HCT116 (cell line): Measurements from ENCODE around the gene PREX1.

Experiments
- EZH2 ChIP-seq: fragments of 200-600 bp; sonication (generic); IDR thresholded peaks from 2 replicates; pipeline ENCODE4 v1.6.1; 2017; ENCODE audit warnings: antibody characterized with exemption, mixed run types
- TF ChIP-seq, protein P1 (sequence below), 3 experiments: fragments of 200-600 bp in 1 of 3; sonication (generic) in 1 of 3; IDR thresholded peaks in 2 of 3; conservative IDR thresholded peaks in 1 of 3; 2 replicates each; pipeline ENCODE4 v1.5.1; 2012 to 2017; ENCODE audit warnings: low read depth in 2 of 3, low read length in 2 of 3, antibody characterized with exemption in 1 of 3, borderline replicate concordance in 1 of 3, control low read depth in 1 of 3, mild to moderate bottlenecking in 1 of 3, mixed read lengths in 1 of 3, mixed run types in 1 of 3, moderate library complexity in 1 of 3; ENCODE audit not compliant: insufficient read depth in 1 of 3

GRCh38 chr20:48818481-48818987 is 9.3 kb downstream of the PREX1 start:
- TF ChIP-seq EZH2, result no peak
- TF ChIP-seq, protein P1, sequence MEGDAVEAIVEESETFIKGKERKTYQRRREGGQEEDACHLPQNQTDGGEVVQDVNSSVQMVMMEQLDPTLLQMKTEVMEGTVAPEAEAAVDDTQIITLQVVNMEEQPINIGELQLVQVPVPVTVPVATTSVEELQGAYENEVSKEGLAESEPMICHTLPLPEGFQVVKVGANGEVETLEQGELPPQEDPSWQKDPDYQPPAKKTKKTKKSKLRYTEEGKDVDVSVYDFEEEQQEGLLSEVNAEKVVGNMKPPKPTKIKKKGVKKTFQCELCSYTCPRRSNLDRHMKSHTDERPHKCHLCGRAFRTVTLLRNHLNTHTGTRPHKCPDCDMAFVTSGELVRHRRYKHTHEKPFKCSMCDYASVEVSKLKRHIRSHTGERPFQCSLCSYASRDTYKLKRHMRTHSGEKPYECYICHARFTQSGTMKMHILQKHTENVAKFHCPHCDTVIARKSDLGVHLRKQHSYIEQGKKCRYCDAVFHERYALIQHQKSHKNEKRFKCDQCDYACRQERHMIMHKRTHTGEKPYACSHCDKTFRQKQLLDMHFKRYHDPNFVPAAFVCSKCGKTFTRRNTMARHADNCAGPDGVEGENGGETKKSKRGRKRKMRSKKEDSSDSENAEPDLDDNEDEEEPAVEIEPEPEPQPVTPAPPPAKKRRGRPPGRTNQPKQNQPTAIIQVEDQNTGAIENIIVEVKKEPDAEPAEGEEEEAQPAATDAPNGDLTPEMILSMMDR (IDR thresholded peaks at IDR 0.05 in 2 of 3, conservative IDR thresholded peaks at IDR 0.05 in 1 of 3; ENCODE audit: borderline replicate concordance in 1 of 3, insufficient read depth in 1 of 3, low read depth in 2 of 3, low read length in 2 of 3), result no peak
